Endothelial cell of umbilical vein (primary cell): ENCODE data around the gene TRPC4AP. TPM values are rescaled to one million over a fixed set of nuclear protein-coding genes. Genes with fewer than 3 reads are reported as not detected.

Source experiments
- BruUV-seq: library from RNA; stranded (reverse); fragments of 400-500 nt; replicated peaks from 2 replicates; lab custom pipeline; 2021; lab: Mats Ljungman, UMichigan
- CTCF ChIA-PET: fragments of 300-600, 350-600 bp; sonication (Branson Sonifier 250); formaldehyde crosslinking; loops from one replicate; lab custom pipeline; 2021; ENCODE audit warnings: antibody characterized with exemption, inconsistent platforms; lab: Charles Lee
- POLR2A ChIA-PET: fragments of 300-600, 350-600 bp; sonication (Branson Sonifier 250); formaldehyde crosslinking; loops from one replicate; lab custom pipeline; 2021; ENCODE audit warnings: antibody characterized with exemption, inconsistent platforms; lab: Charles Lee
- DNase-seq: peaks from one replicate; pipeline ENCODE4 v3.0.0-alpha.2; 2011; ENCODE audit warnings: low read depth, low spot score
- FAIRE-seq: peaks from 2 replicates; lab custom pipeline; 2011; peaks lifted over from hg19 to GRCh38; lab: Jason Lieb, UNC
- H2AFZ ChIP-seq: 2 replicates; pipeline ENCODE4 v1.6.0; 2012; ENCODE audit warnings: low read depth, low read length, control low read depth, inconsistent platforms
- H3K27ac ChIP-seq: 2 replicates; pipeline ENCODE4 v1.5.1; 2011; ENCODE audit warnings: low read depth, mild to moderate bottlenecking, control low read depth, low read length, moderate library complexity; ENCODE audit not compliant: insufficient read depth
- H3K27me3 ChIP-seq, 2 experiments: 2 replicates each; pipeline versions ENCODE4 v1.6.0 to v1.6.1; 2011; ENCODE audit warnings: low read length in 2 of 2, mixed read lengths in 1 of 2; ENCODE audit not compliant: control insufficient read depth in 2 of 2, insufficient read depth in 2 of 2
- H3K36me3 ChIP-seq, 2 experiments: 2 replicates in 1 of 2; 3 replicates in 1 of 2; pipeline ENCODE4 v1.5.1; 2011; ENCODE audit warnings: low read length in 2 of 2, mild to moderate bottlenecking in 1 of 2, moderate library complexity in 1 of 2; ENCODE audit not compliant: control insufficient read depth in 2 of 2, insufficient read depth in 2 of 2; ENCODE audit errors: extremely low read depth in 1 of 2
- H3K4me1 ChIP-seq: 3 replicates; pipeline ENCODE4 v1.5.1; 2011; ENCODE audit warnings: mild to moderate bottlenecking, low read length; ENCODE audit not compliant: control insufficient read depth, insufficient read depth; ENCODE audit errors: extremely low read depth
- H3K4me2 ChIP-seq: 2 replicates; pipeline ENCODE4 v1.6.1; 2011; ENCODE audit warnings: low read length, control low read depth, mixed read lengths; ENCODE audit not compliant: insufficient read depth
- H3K4me3 ChIP-seq, 3 experiments: fragments of 200-600 bp in 1 of 3; sonication (generic), shearing (Covaris generic) in 1 of 3; replicated peaks in 1 of 3; 2 replicates each; pipeline ENCODE4 v1.5.1; 2011 to 2016; ENCODE audit warnings: control low read depth in 3 of 3, low read length in 3 of 3, mild to moderate bottlenecking in 2 of 3, inconsistent platforms in 1 of 3, low read depth in 1 of 3, moderate library complexity in 1 of 3; ENCODE audit not compliant: insufficient read depth in 1 of 3
- H3K79me2 ChIP-seq: 2 replicates; pipeline ENCODE4 v1.6.0; 2012; ENCODE audit warnings: low read length, inconsistent platforms; ENCODE audit not compliant: control insufficient read depth, insufficient read depth
- H3K9ac ChIP-seq: replicated peaks from 2 replicates; pipeline ENCODE3; 2011; ENCODE audit warnings: low read length, control low read depth; ENCODE audit not compliant: insufficient read depth; ENCODE audit errors: extremely low read depth
- H3K9me1 ChIP-seq: replicated peaks from 3 replicates; pipeline ENCODE4 v1.6.0; 2011; ENCODE audit warnings: mild to moderate bottlenecking, low read length; ENCODE audit not compliant: control insufficient read depth, insufficient read depth; ENCODE audit errors: extremely low read depth
- H3K9me3 ChIP-seq: replicated peaks from 2 replicates; pipeline ENCODE4 v1.5.1; 2012; ENCODE audit warnings: low read length, inconsistent platforms; ENCODE audit not compliant: control insufficient read depth, insufficient read depth
- H4K20me1 ChIP-seq: replicated peaks from 2 replicates; pipeline ENCODE3; 2011; ENCODE audit warnings: mild to moderate bottlenecking, low read length; ENCODE audit not compliant: control insufficient read depth, insufficient read depth; ENCODE audit errors: extremely low read depth
- EZH2 ChIP-seq: IDR thresholded peaks from 2 replicates; pipeline ENCODE4 v1.6.1; 2012; ENCODE audit warnings: borderline replicate concordance, low read depth, mild to moderate bottlenecking, moderate library complexity, low read length, inconsistent platforms; ENCODE audit not compliant: severe bottlenecking
- FOS ChIP-seq: IDR thresholded peaks from 2 replicates; pipeline ENCODE4 v1.6.1; 2011; ENCODE audit warnings: mild to moderate bottlenecking, low read length, moderate library complexity, borderline replicate concordance; ENCODE audit not compliant: insufficient read depth
- GATA2 ChIP-seq: IDR thresholded peaks from 2 replicates; pipeline ENCODE4 v1.7.0; 2011; ENCODE audit warnings: low read depth, mild to moderate bottlenecking, moderate library complexity, mixed read lengths, low read length; ENCODE audit not compliant: insufficient read length, insufficient read depth
- JUN ChIP-seq: IDR thresholded peaks from 2 replicates; pipeline ENCODE4 v1.6.1; 2011; ENCODE audit warnings: borderline replicate concordance, low read depth; ENCODE audit not compliant: insufficient read length, insufficient read depth
- MAX ChIP-seq: IDR thresholded peaks from 2 replicates; pipeline ENCODE4 v1.6.1; 2011; ENCODE audit not compliant: insufficient read depth, insufficient read length
- MYC ChIP-seq: IDR thresholded peaks from one replicate; pipeline ENCODE4 v1.6.1; 2011; ENCODE audit warnings: mild to moderate bottlenecking, low read depth, low read length
- POLR2A ChIP-seq: IDR thresholded peaks from 2 replicates; pipeline ENCODE4 v1.6.1; 2012; ENCODE audit warnings: low read depth, mild to moderate bottlenecking, control low read depth, low read length
- POLR2AphosphoS5 ChIP-seq: IDR thresholded peaks from 2 replicates; pipeline ENCODE4 v1.6.1; 2012; ENCODE audit warnings: low read depth, mild to moderate bottlenecking, control low read depth, low read length, moderate library complexity; ENCODE audit not compliant: insufficient read depth
- dilution Hi-C: fragments of 300-500 bp; cut with MboI; formaldehyde crosslinking; loops from one replicate; pipeline ENCODE4 v1.15.0; 2019; ENCODE audit warnings: low sequenced_read_pairs; ENCODE audit not compliant: extremely low pct_ligation_motif_present
- intact Hi-C: fragments of 100-400 bp; cut with micrococcal nuclease; formaldehyde crosslinking; loops from one replicate; pipeline ENCODE4 v1.10.0; 2022
- polyA plus RNA-seq, 4 experiments: library from polyadenylated mRNA; depleted of rRNA in 3 of 4; stranded (reverse) in 3 of 4; unstranded in 1 of 4; fragments of >200 nt; gene quantifications; 2 replicates each; pipeline versions ENCODE4 v1.2.1 to v1.2.3, GENCODE V29; 2011 to 2012; ENCODE audit warnings: missing spikeins in 1 of 4
- total RNA-seq: library from RNA; stranded (reverse); gene quantifications from 2 replicates; pipeline ENCODE4 v1.2.3, GENCODE V29; 2021
- TF ChIP-seq, protein P1 (sequence below), 2 donors: IDR thresholded peaks; 1 replicate in 1 of 2; 2 replicates in 1 of 2; pipeline ENCODE4 v1.5.1; 2011; ENCODE audit warnings: low read length in 2 of 2, mild to moderate bottlenecking in 2 of 2, moderate library complexity in 2 of 2, control low read depth in 1 of 2, inconsistent platforms in 1 of 2, low read depth in 1 of 2; ENCODE audit not compliant: insufficient read depth in 1 of 2; ENCODE audit errors: extremely low read depth in 1 of 2

Gene TRPC4AP
- total and polyA plus RNA-seq, 2 donors (not counting 3 experiments of a cell fraction or from before 2014, with no cell fraction given): 89.0 to 103 TPM

DNA sequence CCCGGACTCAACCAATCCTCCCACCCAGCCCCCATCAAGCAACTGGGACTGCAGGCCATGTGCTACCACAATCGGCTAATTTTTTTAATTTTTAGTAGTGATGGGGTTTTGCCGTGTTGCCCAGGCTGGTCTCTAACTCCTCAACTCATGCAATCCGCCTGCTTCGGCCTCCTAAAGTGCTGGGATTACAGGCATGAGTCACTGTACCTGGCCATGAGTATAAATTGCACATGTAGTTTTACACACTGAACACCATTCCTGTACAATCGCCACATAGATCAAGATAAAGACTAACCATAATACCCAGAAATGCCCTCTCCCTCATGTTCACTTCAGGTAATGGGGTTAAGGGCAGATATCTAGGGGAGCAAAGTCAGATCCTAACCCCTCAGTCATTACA, 26.4 kb downstream of the TRPC4AP start:
- no peak for DNase-seq
- Histone ChIP-seq H3K4me1 (no peaks in the 10 kb centered on the region), H3K27me3 (no peaks in the 10 kb centered on the region), H3K9me1 (peaks cover 4% of the 10 kb centered on the region), H3K79me2 (peaks cover 88% of the 10 kb centered on the region), H2AFZ (no peak overlapping the region), H3K36me3 (peaks cover 0 to 3% of the 10 kb centered on the region in 2 experiments), H3K9ac (no peak overlapping the region), H3K9me3 (no peaks in the 10 kb centered on the region), H3K27ac (no peak overlapping the region), H4K20me1 (peaks cover 11% of the 10 kb centered on the region), H3K4me2 (no peak overlapping the region), H3K4me3 (no peak overlapping the region)
- no TSS peak for BruUV-seq
- CTCF ChIA-PET: interaction anchor here (1.1 to 1.7 kb wide), 3 partner anchors 10 to 30 kb away, joined by 3 to 6 read pairs (median 6); no protein-coding TSS in a partner anchor
- no peak for TF ChIP-seq EZH2
- TF ChIP-seq POLR2A: no peak
- TF ChIP-seq MAX: no peak
- TF ChIP-seq, protein P1, sequence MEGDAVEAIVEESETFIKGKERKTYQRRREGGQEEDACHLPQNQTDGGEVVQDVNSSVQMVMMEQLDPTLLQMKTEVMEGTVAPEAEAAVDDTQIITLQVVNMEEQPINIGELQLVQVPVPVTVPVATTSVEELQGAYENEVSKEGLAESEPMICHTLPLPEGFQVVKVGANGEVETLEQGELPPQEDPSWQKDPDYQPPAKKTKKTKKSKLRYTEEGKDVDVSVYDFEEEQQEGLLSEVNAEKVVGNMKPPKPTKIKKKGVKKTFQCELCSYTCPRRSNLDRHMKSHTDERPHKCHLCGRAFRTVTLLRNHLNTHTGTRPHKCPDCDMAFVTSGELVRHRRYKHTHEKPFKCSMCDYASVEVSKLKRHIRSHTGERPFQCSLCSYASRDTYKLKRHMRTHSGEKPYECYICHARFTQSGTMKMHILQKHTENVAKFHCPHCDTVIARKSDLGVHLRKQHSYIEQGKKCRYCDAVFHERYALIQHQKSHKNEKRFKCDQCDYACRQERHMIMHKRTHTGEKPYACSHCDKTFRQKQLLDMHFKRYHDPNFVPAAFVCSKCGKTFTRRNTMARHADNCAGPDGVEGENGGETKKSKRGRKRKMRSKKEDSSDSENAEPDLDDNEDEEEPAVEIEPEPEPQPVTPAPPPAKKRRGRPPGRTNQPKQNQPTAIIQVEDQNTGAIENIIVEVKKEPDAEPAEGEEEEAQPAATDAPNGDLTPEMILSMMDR (IDR thresholded peaks at IDR 0.05; ENCODE audit: extremely low read depth in 1 of 2, insufficient read depth in 1 of 2, low read depth in 1 of 2, low read length in 2 of 2): no peak
- TF ChIP-seq MYC: no peak
- dilution Hi-C loops: no loop called here
- intact Hi-C loops: no loop called here
- POLR2A ChIA-PET: no interaction called here
- no peak for FAIRE-seq

DNA sequence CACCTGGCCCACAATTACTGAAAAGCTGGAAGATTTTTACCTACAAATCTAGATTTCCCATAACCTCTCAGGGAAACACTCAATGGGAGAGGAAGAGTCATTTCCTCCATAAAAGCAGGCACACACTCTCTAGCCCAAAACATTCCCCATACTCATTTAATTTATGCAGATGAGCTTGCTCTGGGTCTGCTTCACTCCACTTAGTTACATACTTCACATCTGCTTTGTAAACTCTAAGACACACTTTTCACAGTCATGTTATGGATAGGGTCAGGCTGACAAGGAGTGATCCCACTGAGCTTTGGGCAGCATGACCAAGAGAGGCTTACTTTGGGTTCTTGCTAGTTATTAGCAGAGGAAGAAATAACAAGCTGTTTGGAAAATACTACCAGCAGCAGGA, 27.4 kb downstream of the TRPC4AP start:
- POLR2A ChIA-PET: interaction anchor here (0.5 kb wide), 1 partner anchor 270 kb away, joined by 4 read pairs; no protein-coding TSS in a partner anchor

More for the DNA sequence above, 27.4 kb downstream of the TRPC4AP start:
- Histone ChIP-seq H3K4me3 (no peak overlapping the region), H3K9me1 (peaks cover 4% of the 10 kb centered on the region), H2AFZ (no peak overlapping the region), H3K9me3 (no peaks in the 10 kb centered on the region), H3K27me3 (no peaks in the 10 kb centered on the region), H4K20me1 (peaks cover 17% of the 10 kb centered on the region), H3K36me3 (peaks cover 0 to 3% of the 10 kb centered on the region in 2 experiments), H3K9ac (no peak overlapping the region), H3K27ac (no peak overlapping the region), H3K4me2 (no peak overlapping the region), H3K79me2 (peaks cover 94% of the 10 kb centered on the region), H3K4me1 (no peaks in the 10 kb centered on the region)
- CTCF ChIA-PET: interaction anchor here (0.5 to 1.7 kb wide), 6 partner anchors 9 to 113 kb away, joined by 3 to 6 read pairs (median 4); no protein-coding TSS in a partner anchor
- FAIRE-seq: no peak
- intact Hi-C loops: no loop called here
- dilution Hi-C loops: no loop called here
- DNase-seq: no peak
- no peak for TF ChIP-seq MAX
- no peak for TF ChIP-seq EZH2
- TF ChIP-seq, protein P1 (IDR thresholded peaks at IDR 0.05; ENCODE audit: extremely low read depth in 1 of 2, insufficient read depth in 1 of 2, low read depth in 1 of 2, low read length in 2 of 2): no peak
- no peak for TF ChIP-seq FOS
- no peak for TF ChIP-seq MYC
- TF ChIP-seq POLR2A: no peak
- TF ChIP-seq POLR2AphosphoS5: no peak
- TF ChIP-seq JUN: no peak
- no peak for TF ChIP-seq GATA2
- BruUV-seq: no TSS peak
